ENCODE measurements around the gene HEBP2.
"Not testable (repeated sequence)": the region's sequence is repeated elsewhere in the genome, so short reads cannot be mapped to it uniquely, and the experiment has no call there.

HEBP2 gene

DNA sequence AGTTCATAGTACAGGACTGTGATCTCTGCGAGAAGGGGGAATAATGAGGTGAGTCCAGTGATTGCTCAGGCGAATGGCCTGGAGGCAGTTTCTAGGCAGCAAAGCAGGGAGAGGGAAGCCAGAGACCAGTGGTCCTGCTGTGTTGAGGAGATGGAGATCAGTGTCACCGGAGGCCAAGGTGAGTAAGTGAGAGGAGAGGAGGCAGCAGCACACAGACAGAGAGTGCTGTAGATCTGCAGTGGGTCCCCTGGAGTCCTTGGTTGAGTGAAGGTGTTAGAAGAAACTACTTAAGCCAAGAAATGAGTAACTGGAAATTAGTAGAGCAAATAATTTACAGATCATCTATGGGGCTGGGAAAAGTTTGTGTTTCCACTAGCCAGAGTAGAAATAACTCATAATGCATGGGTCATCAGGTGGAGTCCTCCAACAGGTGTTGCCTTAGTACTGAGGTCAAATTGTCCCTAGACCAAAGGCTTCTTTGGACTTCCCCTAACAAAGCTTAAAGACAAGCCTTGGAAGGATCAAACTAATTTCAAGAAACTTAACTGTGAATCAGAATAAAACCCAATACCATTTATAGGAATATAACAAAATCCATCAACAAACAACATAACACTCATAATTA, 13.6 kb downstream of the HEBP2 start:
- Histone ChIP-seq H3K4me3 (ENCODE audit: low read depth in 1 of 2, low read length in 2 of 2) (no peak overlapping the region), H3K4me1 (ENCODE audit: control insufficient read depth in 1 of 2, insufficient read depth in 2 of 2, low read length in 2 of 2) (no peaks in the 10 kb centered on the region), H3K36me3 (ENCODE audit: control insufficient read depth in 1 of 2, insufficient read depth in 2 of 2, low read length in 2 of 2) (peaks cover 20 to 45% of the 10 kb centered on the region in 2 donors), H3K9me3 (ENCODE audit: control insufficient read depth in 1 of 2, low read length in 2 of 2) (no peaks in the 10 kb centered on the region), H3K27ac (ENCODE audit: low read length) (no peak overlapping the region), H3K27me3 (ENCODE audit: low read depth, low read length) (no peaks in the 10 kb centered on the region)

DNA sequence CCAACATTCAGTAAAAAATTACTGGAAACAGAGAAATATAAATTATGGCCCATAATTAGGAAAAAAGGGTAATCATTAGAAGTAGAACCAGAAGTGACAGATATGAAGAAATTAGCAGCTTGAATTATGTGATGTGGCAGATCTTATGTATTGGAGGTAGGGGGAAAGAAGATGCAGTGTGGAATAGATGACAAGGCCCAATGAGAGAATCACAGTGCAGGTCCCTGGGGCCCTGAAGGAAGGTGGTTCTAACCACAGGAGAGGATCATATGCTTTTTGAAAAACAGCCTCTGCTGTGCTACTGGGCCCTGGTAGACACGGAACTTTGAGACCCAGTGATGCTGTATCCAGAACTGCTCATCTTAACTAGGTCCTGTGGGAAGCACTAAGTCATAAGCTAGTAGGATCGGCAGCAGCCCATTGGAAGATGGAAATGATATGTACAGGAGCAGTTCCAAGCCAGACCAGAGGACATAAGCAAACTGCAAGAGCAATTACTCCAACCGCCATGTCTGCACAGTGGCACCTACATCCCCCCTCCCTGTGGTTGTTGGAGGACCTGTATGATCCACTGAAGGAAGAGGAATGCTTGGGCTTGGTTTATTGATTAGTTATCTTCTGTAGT, 14.2 kb downstream of the HEBP2 start:
- no peaks in the 10 kb centered on the region for H3K9me3 ChIP-seq (ENCODE audit: control insufficient read depth in 1 of 2, low read length in 2 of 2)
- H3K4me1 ChIP-seq (ENCODE audit: control insufficient read depth in 1 of 2, insufficient read depth in 2 of 2, low read length in 2 of 2) = peaks cover 0 to 1% of the 10 kb centered on the region in 2 donors
- H3K27ac ChIP-seq (ENCODE audit: low read length) = no peak overlapping the region
- H3K27me3 ChIP-seq (ENCODE audit: low read depth, low read length) = no peaks in the 10 kb centered on the region
- H3K36me3 ChIP-seq (ENCODE audit: control insufficient read depth in 1 of 2, insufficient read depth in 2 of 2, low read length in 2 of 2) = peaks cover 15 to 39% of the 10 kb centered on the region in 2 donors
- H3K4me3 ChIP-seq (ENCODE audit: low read depth in 1 of 2, low read length in 2 of 2) = no peak overlapping the region

- Histone ChIP-seq H3K36me3 (ENCODE audit: control insufficient read depth in 1 of 2, insufficient read depth in 2 of 2, low read length in 2 of 2) (peaks cover 8 to 41% of the 10 kb centered on the region in 2 donors), H3K27ac (ENCODE audit: low read length) (no peak overlapping the region), H3K4me1 (ENCODE audit: control insufficient read depth in 1 of 2, insufficient read depth in 2 of 2, low read length in 2 of 2) (peaks cover 0 to 4% of the 10 kb centered on the region in 2 donors), H3K27me3 (ENCODE audit: low read depth, low read length) (no peaks in the 10 kb centered on the region), H3K9me3 (ENCODE audit: control insufficient read depth in 1 of 2, low read length in 2 of 2) (no peaks in the 10 kb centered on the region), H3K4me3 (ENCODE audit: low read depth in 1 of 2, low read length in 2 of 2) (no peak overlapping the region)
These were observed 15.7 kb downstream of the HEBP2 start for GRCh38 chr6:138419766-138420165.

DNA sequence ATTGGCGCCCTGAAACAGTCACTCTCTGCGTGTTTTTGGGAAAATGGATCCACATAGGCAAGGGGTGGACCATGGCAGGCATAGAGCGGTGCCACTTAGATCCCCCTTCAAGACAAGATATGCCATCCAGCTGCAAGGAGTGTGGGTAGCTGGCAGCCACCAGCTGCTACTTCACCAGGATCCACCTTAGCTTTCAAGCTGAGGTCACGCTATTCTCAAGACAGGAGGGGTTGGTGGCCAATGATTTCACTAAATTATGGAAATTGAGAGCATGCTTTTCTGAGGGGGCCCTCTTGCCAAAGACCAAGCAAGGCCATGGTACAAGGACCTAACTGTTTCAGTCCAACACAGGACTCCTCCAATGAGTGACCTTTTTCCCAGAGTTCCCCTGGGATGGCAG, 16.3 kb downstream of the HEBP2 start:
- Histone ChIP-seq H3K27me3 (ENCODE audit: low read depth, low read length) (no peaks in the 10 kb centered on the region), H3K4me3 (ENCODE audit: low read depth in 1 of 2, low read length in 2 of 2) (no peak overlapping the region), H3K36me3 (ENCODE audit: control insufficient read depth in 1 of 2, insufficient read depth in 2 of 2, low read length in 2 of 2) (peaks cover 4 to 41% of the 10 kb centered on the region in 2 donors), H3K27ac (ENCODE audit: low read length) (no peak overlapping the region), H3K4me1 (ENCODE audit: control insufficient read depth in 1 of 2, insufficient read depth in 2 of 2, low read length in 2 of 2) (peaks cover 0 to 4% of the 10 kb centered on the region in 2 donors), H3K9me3 (ENCODE audit: control insufficient read depth in 1 of 2, low read length in 2 of 2) (no peaks in the 10 kb centered on the region)

DNA sequence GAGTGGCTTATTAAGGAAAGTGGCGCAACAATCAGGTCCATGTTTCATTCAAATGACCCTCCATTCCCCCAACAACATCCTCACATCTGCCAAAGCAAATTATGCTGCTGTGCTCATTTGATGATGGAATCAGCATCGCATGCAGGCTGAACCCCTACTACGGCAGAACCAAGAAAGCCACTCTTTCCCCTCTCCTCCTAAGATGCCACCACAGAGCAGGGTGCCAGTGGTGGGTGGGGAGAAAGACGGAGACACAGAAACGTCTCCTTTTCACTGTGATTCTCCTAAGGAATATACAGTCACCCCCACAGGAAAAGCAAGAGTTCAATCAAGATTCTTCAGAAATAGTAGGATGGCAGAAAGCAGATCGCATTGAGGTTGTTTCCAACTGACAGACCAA, 17.1 kb downstream of the HEBP2 start:
- Histone ChIP-seq H3K27me3 (ENCODE audit: low read depth, low read length) (no peaks in the 10 kb centered on the region), H3K36me3 (ENCODE audit: control insufficient read depth in 1 of 2, insufficient read depth in 2 of 2, low read length in 2 of 2) (peaks cover 3 to 41% of the 10 kb centered on the region in 2 donors), H3K4me3 (ENCODE audit: low read depth in 1 of 2, low read length in 2 of 2) (no peak overlapping the region), H3K4me1 (ENCODE audit: control insufficient read depth in 1 of 2, insufficient read depth in 2 of 2, low read length in 2 of 2) (peaks cover 0 to 4% of the 10 kb centered on the region in 2 donors), H3K27ac (ENCODE audit: low read length) (no peak overlapping the region), H3K9me3 (ENCODE audit: control insufficient read depth in 1 of 2, low read length in 2 of 2) (no peaks in the 10 kb centered on the region)

DNA sequence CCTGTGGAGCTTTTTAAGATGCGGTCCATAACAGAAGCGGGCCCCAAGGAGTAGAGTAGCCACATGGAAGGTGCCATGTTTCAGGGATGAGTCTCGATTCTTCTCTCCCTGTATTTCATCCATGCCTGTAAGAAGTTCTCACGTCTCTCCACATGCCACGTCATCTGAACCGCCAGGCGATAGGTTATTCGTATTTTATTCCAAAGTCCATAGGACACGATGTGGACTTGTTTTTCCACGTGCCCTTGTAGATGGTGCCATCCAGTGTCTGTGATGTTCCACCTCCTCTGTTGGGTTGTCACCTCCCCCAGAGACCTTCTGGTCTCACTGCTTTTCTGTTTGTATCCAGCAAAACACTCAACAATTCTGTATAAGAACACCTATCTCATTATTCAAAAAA, 17.6 kb downstream of the HEBP2 start:
- H3K27me3 ChIP-seq (ENCODE audit: low read depth, low read length) = no peaks in the 10 kb centered on the region
- peaks cover 3 to 41% of the 10 kb centered on the region in 2 donors for H3K36me3 ChIP-seq (ENCODE audit: control insufficient read depth in 1 of 2, insufficient read depth in 2 of 2, low read length in 2 of 2)

GRCh38 chr6:138422861-138423260, 18.8 kb downstream of the HEBP2 start:
- no peak overlapping the region for H3K27ac ChIP-seq (ENCODE audit: low read length)
- peaks cover 0 to 4% of the 10 kb centered on the region in 2 donors for H3K4me1 ChIP-seq (ENCODE audit: control insufficient read depth in 1 of 2, insufficient read depth in 2 of 2, low read length in 2 of 2)
- H3K4me3 ChIP-seq (ENCODE audit: low read depth in 1 of 2, low read length in 2 of 2) = no peak overlapping the region
- H3K27me3 ChIP-seq (ENCODE audit: low read depth, low read length) = no peaks in the 10 kb centered on the region
- H3K36me3 ChIP-seq (ENCODE audit: control insufficient read depth in 1 of 2, insufficient read depth in 2 of 2, low read length in 2 of 2) = peaks cover 3 to 31% of the 10 kb centered on the region in 2 donors
- H3K9me3 ChIP-seq (ENCODE audit: control insufficient read depth in 1 of 2, low read length in 2 of 2) = no peaks in the 10 kb centered on the region

More for the DNA sequence above, 17.6 kb downstream of the HEBP2 start:
- Histone ChIP-seq H3K9me3 (ENCODE audit: control insufficient read depth in 1 of 2, low read length in 2 of 2) (no peaks in the 10 kb centered on the region), H3K4me3 (ENCODE audit: low read depth in 1 of 2, low read length in 2 of 2) (no peak overlapping the region), H3K4me1 (ENCODE audit: control insufficient read depth in 1 of 2, insufficient read depth in 2 of 2, low read length in 2 of 2) (peaks cover 0 to 4% of the 10 kb centered on the region in 2 donors), H3K27ac (ENCODE audit: low read length) (no peak overlapping the region)

DNA sequence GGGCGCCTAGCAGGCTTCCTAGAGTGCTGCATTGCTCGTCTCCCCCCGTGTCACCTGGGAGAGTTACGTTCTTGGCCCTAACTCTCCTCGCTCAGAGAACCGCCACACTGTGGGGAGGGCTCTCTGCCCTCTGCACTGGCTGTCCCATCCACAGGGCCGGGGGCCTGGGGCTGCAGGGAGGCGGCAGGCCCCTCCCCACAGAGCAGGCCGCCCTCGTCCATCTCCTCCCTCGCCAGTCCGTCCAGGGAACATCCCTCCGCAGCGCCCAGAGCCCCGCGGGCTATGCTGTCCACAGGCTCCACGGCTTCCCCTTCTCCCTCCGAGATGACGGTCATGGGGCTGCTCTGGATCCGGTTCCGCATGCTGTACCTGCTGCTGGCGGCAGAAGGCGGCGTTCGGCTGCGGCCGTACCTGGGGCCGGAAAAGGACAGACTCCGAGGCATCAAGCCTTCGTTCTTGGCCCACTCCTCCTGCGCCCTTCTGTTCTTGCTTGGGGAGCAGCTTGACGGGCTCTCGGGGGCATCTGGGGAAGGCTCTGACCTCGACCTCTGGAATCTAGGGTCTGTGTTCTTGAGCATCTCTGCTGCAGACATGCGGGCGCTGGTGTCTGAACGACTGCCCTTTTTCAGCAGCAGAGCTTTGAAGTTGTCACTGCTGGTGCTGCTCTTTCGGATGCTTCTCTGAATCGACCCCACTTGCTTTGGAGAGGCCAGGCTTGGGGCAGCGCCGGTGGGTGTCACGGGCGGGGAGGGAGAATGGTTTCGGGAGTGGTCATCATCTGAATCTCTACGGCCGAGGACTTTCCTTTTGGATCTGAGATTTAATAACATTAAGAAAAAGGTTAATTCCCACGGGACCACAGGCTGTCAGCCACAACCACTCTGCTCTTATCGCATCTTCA, 20.2 kb downstream of the HEBP2 start:
- Histone ChIP-seq H3K27me3 (ENCODE audit: low read depth, low read length) (no peaks in the 10 kb centered on the region), H3K9me3 (ENCODE audit: control insufficient read depth in 1 of 2, low read length in 2 of 2) (no peaks in the 10 kb centered on the region), H3K36me3 (ENCODE audit: control insufficient read depth in 1 of 2, insufficient read depth in 2 of 2, low read length in 2 of 2) (peaks cover 0 to 17% of the 10 kb centered on the region in 2 donors), H3K4me1 (ENCODE audit: control insufficient read depth in 1 of 2, insufficient read depth in 2 of 2, low read length in 2 of 2) (peaks cover 0 to 6% of the 10 kb centered on the region in 2 donors), H3K4me3 (ENCODE audit: low read depth in 1 of 2, low read length in 2 of 2) (no peak overlapping the region), H3K27ac (ENCODE audit: low read length) (no peak overlapping the region)

GRCh38 chr6:138425256-138425655, 21.2 kb downstream of the HEBP2 start:
- Histone ChIP-seq H3K4me1 (ENCODE audit: control insufficient read depth in 1 of 2, insufficient read depth in 2 of 2, low read length in 2 of 2) (peaks cover 0 to 16% of the 10 kb centered on the region in 2 donors), H3K36me3 (ENCODE audit: control insufficient read depth in 1 of 2, insufficient read depth in 2 of 2, low read length in 2 of 2) (peaks cover 0 to 17% of the 10 kb centered on the region in 2 donors)
- not testable (repeated sequence) for H3K4me3 ChIP-seq (ENCODE audit: low read depth in 1 of 2, low read length in 2 of 2); H3K9me3 ChIP-seq (ENCODE audit: control insufficient read depth in 1 of 2, low read length in 2 of 2); H3K27ac ChIP-seq (ENCODE audit: low read length); H3K27me3 ChIP-seq (ENCODE audit: low read depth, low read length)

DNA sequence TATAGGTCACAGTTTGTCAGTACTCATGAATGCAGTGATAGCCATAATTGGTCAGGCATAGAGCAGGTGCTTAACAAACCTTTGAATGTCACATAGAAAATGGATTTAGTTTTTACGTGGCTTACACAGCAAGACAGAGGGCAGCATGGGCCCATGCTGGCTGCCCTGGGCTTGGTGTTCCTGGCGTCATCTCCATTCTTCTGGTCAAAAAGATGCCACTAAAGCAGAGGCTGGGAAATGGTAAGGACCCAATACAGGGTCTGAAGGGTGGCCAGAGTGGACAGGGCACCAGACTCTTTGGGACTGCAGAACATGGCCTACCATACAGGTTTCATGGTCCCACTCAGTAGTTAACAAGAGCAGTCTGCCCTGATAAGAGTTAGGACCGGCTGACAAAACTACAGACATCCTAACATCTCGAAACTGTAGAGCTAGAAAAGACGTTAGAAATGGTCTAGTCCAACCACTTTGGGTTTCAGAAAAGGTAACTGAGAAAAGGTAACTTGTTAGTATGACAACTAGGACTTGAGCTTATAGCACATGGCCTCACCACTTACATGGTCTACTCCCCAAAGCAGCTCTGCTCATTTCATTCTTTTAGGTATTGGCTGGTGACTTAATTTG, 22.6 kb downstream of the HEBP2 start:
- Histone ChIP-seq H3K27me3 (ENCODE audit: low read depth, low read length) (no peaks in the 10 kb centered on the region), H3K9me3 (ENCODE audit: control insufficient read depth in 1 of 2, low read length in 2 of 2) (no peaks in the 10 kb centered on the region), H3K4me1 (ENCODE audit: control insufficient read depth in 1 of 2, insufficient read depth in 2 of 2, low read length in 2 of 2) (peaks cover 0 to 16% of the 10 kb centered on the region in 2 donors), H3K27ac (ENCODE audit: low read length) (no peak overlapping the region), H3K36me3 (ENCODE audit: control insufficient read depth in 1 of 2, insufficient read depth in 2 of 2, low read length in 2 of 2) (peaks cover 0 to 13% of the 10 kb centered on the region in 2 donors), H3K4me3 (ENCODE audit: low read depth in 1 of 2, low read length in 2 of 2) (no peak overlapping the region)

GRCh38 chr6:138427701-138428100, 23.7 kb downstream of the HEBP2 start:
- Histone ChIP-seq H3K4me1 (ENCODE audit: control insufficient read depth in 1 of 2, insufficient read depth in 2 of 2, low read length in 2 of 2) (peaks cover 0 to 16% of the 10 kb centered on the region in 2 donors), H3K4me3 (ENCODE audit: low read depth in 1 of 2, low read length in 2 of 2) (no peak overlapping the region), H3K27me3 (ENCODE audit: low read depth, low read length) (no peaks in the 10 kb centered on the region), H3K9me3 (ENCODE audit: control insufficient read depth in 1 of 2, low read length in 2 of 2) (no peaks in the 10 kb centered on the region), H3K36me3 (ENCODE audit: control insufficient read depth in 1 of 2, insufficient read depth in 2 of 2, low read length in 2 of 2) (peaks cover 1 to 19% of the 10 kb centered on the region in 2 donors), H3K27ac (ENCODE audit: low read length) (no peak overlapping the region)

Measured in muscle layer of duodenum (tissue), 2 donors.